H9 (cell line): ENCODE results near the gene GPR160. TPM values are rescaled to one million over a fixed set of nuclear protein-coding genes. Genes with fewer than 3 reads are reported as not detected.

Experiments used
- DNase-seq: peaks from one replicate; pipeline ENCODE4 v3.0.0-alpha.2; 2017
- H2AFZ ChIP-seq: one replicate; pipeline ENCODE4 v1.6.1; 2013; ENCODE audit warnings: mild to moderate bottlenecking, low read length, control low read depth, moderate library complexity
- H2AK5ac ChIP-seq: 2 replicates; pipeline ENCODE4 v1.6.1; 2013; ENCODE audit warnings: low read length, control low read depth, mixed read lengths; ENCODE audit not compliant: insufficient read length
- H2BK120ac ChIP-seq: one replicate; pipeline ENCODE4 v1.6.1; 2013; ENCODE audit warnings: low read depth, mild to moderate bottlenecking, low read length, control low read depth, inconsistent platforms; ENCODE audit not compliant: poor library complexity, severe bottlenecking
- H2BK12ac ChIP-seq: 2 replicates; pipeline ENCODE4 v1.6.1; 2013; ENCODE audit warnings: low read length, control low read depth, mixed read lengths, low read depth; ENCODE audit not compliant: insufficient read length
- H2BK15ac ChIP-seq: 2 replicates; pipeline ENCODE4 v1.6.1; 2013; ENCODE audit warnings: low read depth, low read length, control low read depth
- H2BK20ac ChIP-seq: one replicate; pipeline ENCODE4 v1.6.1; 2013; ENCODE audit warnings: low read depth, mild to moderate bottlenecking, low read length, control low read depth, inconsistent platforms; ENCODE audit not compliant: poor library complexity, severe bottlenecking
- H2BK5ac ChIP-seq: 2 replicates; pipeline ENCODE4 v1.6.1; 2013; ENCODE audit warnings: low read length, control low read depth, mixed read lengths; ENCODE audit not compliant: insufficient read length
- H3K14ac ChIP-seq: 2 replicates; pipeline ENCODE4 v1.6.1; 2013; ENCODE audit warnings: low read length, control low read depth; ENCODE audit not compliant: insufficient read depth
- H3K18ac ChIP-seq: 2 replicates; pipeline ENCODE4 v1.6.1; 2013; ENCODE audit warnings: low read depth, mild to moderate bottlenecking, mixed read lengths, low read length, control low read depth; ENCODE audit not compliant: insufficient read length
- H3K23ac ChIP-seq: 2 replicates; pipeline ENCODE4 v1.6.1; 2013; ENCODE audit warnings: low read length, control low read depth, mixed read lengths, low read depth; ENCODE audit not compliant: insufficient read length
- H3K23me2 ChIP-seq: 2 replicates; pipeline ENCODE4 v1.6.1; 2013; ENCODE audit warnings: low read depth, mild to moderate bottlenecking, mixed read lengths, low read length, control low read depth; ENCODE audit not compliant: insufficient read length, poor library complexity, severe bottlenecking
- H3K27ac ChIP-seq: 2 replicates; pipeline ENCODE4 v1.5.1; 2013; ENCODE audit warnings: low read length, control low read depth, mixed read lengths, low read depth; ENCODE audit not compliant: insufficient read length
- H3K27me3 ChIP-seq: 2 replicates; pipeline ENCODE4 v1.6.1; 2013; ENCODE audit warnings: low read length, control low read depth, inconsistent platforms; ENCODE audit not compliant: insufficient read depth
- H3K4ac ChIP-seq: 2 replicates; pipeline ENCODE4 v1.6.1; 2013; ENCODE audit warnings: low read depth, mild to moderate bottlenecking, control low read depth, inconsistent platforms, low read length, moderate library complexity
- H3K4me1 ChIP-seq: 2 replicates; pipeline ENCODE4 v1.6.1; 2013; ENCODE audit warnings: low read length, control low read depth, inconsistent platforms; ENCODE audit not compliant: insufficient read depth
- H3K4me2 ChIP-seq: 2 replicates; pipeline ENCODE4 v1.6.1; 2013; ENCODE audit warnings: low read length, control low read depth, mixed read lengths; ENCODE audit not compliant: insufficient read length, insufficient read depth
- H3K56ac ChIP-seq: 2 replicates; pipeline ENCODE4 v1.6.1; 2013; ENCODE audit warnings: low read depth, mild to moderate bottlenecking, mixed read lengths, low read length, control low read depth; ENCODE audit not compliant: insufficient read length
- H3K79me1 ChIP-seq: 2 replicates; pipeline ENCODE4 v1.6.1; 2013; ENCODE audit warnings: low read depth, mild to moderate bottlenecking, moderate library complexity, low read length, control low read depth, inconsistent platforms; ENCODE audit not compliant: insufficient read depth, poor library complexity, severe bottlenecking
- H3K79me2 ChIP-seq: 2 replicates; pipeline ENCODE4 v1.6.1; 2013; ENCODE audit warnings: low read length, control low read depth, inconsistent platforms; ENCODE audit not compliant: insufficient read depth
- H3K9ac ChIP-seq: 2 replicates; pipeline ENCODE4 v1.6.1; 2013; ENCODE audit warnings: low read length, control low read depth, mixed read lengths; ENCODE audit not compliant: insufficient read length; ENCODE audit errors: extremely low read depth
- H3K9me3 ChIP-seq: one replicate; pipeline ENCODE4 v1.6.1; 2013; ENCODE audit warnings: low read depth, low read length, inconsistent platforms; ENCODE audit not compliant: control insufficient read depth
- H3T11ph ChIP-seq: one replicate; pipeline ENCODE4 v1.6.1; 2013; ENCODE audit warnings: mild to moderate bottlenecking, low read length, control low read depth, inconsistent platforms
- H4K20me1 ChIP-seq: one replicate; pipeline ENCODE4 v1.6.1; 2013; ENCODE audit not compliant: control insufficient read depth, insufficient read length, insufficient read depth
- H4K5ac ChIP-seq: 2 replicates; pipeline ENCODE4 v1.6.1; 2013; ENCODE audit warnings: low read depth, mild to moderate bottlenecking, mixed read lengths, low read length, control low read depth; ENCODE audit not compliant: insufficient read length
- H4K8ac ChIP-seq: replicated peaks from 2 replicates; pipeline ENCODE4 v1.6.1; 2013; ENCODE audit warnings: low read length, control low read depth, mixed read lengths, low read depth; ENCODE audit not compliant: insufficient read length
- H4K91ac ChIP-seq: 2 replicates; pipeline ENCODE4 v1.6.1; 2013; ENCODE audit warnings: low read depth, mild to moderate bottlenecking, moderate library complexity, mixed read lengths, low read length, control low read depth; ENCODE audit not compliant: insufficient read length
- H3K27ac Mint-ChIP-seq, 3 experiments: 2 replicates in 2 of 3; 3 replicates in 1 of 3; pipeline ENCODE4 v1.8.0; 2020 to 2021; ENCODE audit warnings: mixed read lengths in 3 of 3, mild to moderate bottlenecking in 1 of 3, moderate library complexity in 1 of 3
- H3K27me3 Mint-ChIP-seq: 2 replicates; pipeline ENCODE4 v1.8.0; 2021; ENCODE audit warnings: low read depth, mild to moderate bottlenecking, moderate library complexity, mixed read lengths
- H3K36me3 Mint-ChIP-seq, 3 experiments: 2 replicates in 2 of 3; 3 replicates in 1 of 3; pipeline ENCODE4 v1.8.0; 2020 to 2021; ENCODE audit warnings: low read depth in 3 of 3, mixed read lengths in 3 of 3; ENCODE audit not compliant: insufficient read depth in 1 of 3
- H3K4me1 Mint-ChIP-seq, 2 experiments: 2 replicates each; pipeline ENCODE4 v1.8.0; 2020; ENCODE audit warnings: mixed read lengths in 2 of 2
- H3K4me3 Mint-ChIP-seq, 2 experiments: 2 replicates in 1 of 2; 3 replicates in 1 of 2; pipeline ENCODE4 v1.8.0; 2020 to 2021; ENCODE audit warnings: mild to moderate bottlenecking in 2 of 2, mixed read lengths in 2 of 2, moderate library complexity in 1 of 2
- H3K9me3 Mint-ChIP-seq, 2 experiments: 2 replicates in 1 of 2; 3 replicates in 1 of 2; pipeline ENCODE4 v1.8.0; 2020; ENCODE audit warnings: mild to moderate bottlenecking in 2 of 2, mixed read lengths in 2 of 2, moderate library complexity in 1 of 2
- WGBS: extraction: QIAGEN DNeasy Blood & Tissue Kit; methylation state at CpG from one replicate; pipeline ENCODE4 v1.1.7; 2013; ENCODE audit warnings: missing lambda C conversion rate, low lambda C conversion rate, mixed read lengths; ENCODE audit not compliant: insufficient read length; ENCODE audit errors: extremely low coverage; 5-methylcytosine and 5-hydroxymethylcytosine counted together
- total RNA-seq: library from RNA; stranded (reverse); gene quantifications from 2 replicates; pipeline ENCODE4 v1.2.1, GENCODE V29; 2021
- TF ChIP-seq, protein P1 (sequence below): fragments of 200-600 bp; sonication (generic); conservative IDR thresholded peaks from 3 replicates; pipeline ENCODE4 v1.8.0; 2021; ENCODE audit warnings: antibody characterized with exemption, mild to moderate bottlenecking

Gene GPR160
- total RNA-seq, 1 experiment from 2014 or later = 14.1 TPM

DNA sequence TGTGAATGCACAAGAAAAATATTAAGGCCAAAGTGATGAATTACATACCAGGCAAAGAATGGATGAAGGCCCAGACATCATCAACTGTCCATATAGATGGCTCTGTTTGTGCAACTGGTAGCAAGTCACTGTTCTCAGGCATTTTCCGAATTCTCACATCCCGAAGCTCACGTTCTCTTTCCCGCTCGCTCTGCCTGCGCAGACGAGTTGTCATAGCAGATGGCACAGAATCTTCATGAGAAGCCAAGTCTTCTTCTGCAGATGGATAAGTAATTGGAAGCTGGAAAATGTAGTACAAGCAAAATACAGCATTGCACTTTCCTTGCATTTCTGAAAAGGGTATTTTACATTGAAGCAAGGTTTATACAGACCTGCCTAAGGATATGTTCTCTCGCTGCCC, 64.6 kb downstream of the GPR160 start:
- Histone ChIP-seq H2AK5ac (no peak overlapping the region), H2AFZ (no peak overlapping the region), H4K8ac (no peak overlapping the region), H3K79me2 (no peaks in the 10 kb centered on the region), H4K5ac (no peak overlapping the region), H2BK15ac (no peak overlapping the region), H3K79me1 (no peaks in the 10 kb centered on the region), H3K14ac (no peak overlapping the region), H3K27ac (no peak overlapping the region), H4K20me1 (no peaks in the 10 kb centered on the region), H2BK12ac (no peak overlapping the region), H3K18ac (no peak overlapping the region), H3K9me3 (no peaks in the 10 kb centered on the region), H3K9ac (no peak overlapping the region), H3K56ac (no peak overlapping the region), H3K4me2 (no peak overlapping the region), H3K4me1 (no peaks in the 10 kb centered on the region), H2BK5ac (no peak overlapping the region), H3K23me2 (no peaks in the 10 kb centered on the region), H4K91ac (no peak overlapping the region), H2BK20ac (no peak overlapping the region), H3T11ph (no peak overlapping the region), H2BK120ac (no peak overlapping the region), H3K4ac (no peak overlapping the region), H3K23ac (no peak overlapping the region), H3K27me3 (no peaks in the 10 kb centered on the region)
- Mint-ChIP-seq H3K36me3 (peaks cover 7 to 46% (median 26%) of the 10 kb centered on the region in 3 experiments; a peak in 5 of 7 replicates), H3K4me3 (no peak overlapping the region), H3K9me3 (no peaks in the 10 kb centered on the region), H3K27ac (no peak overlapping the region), H3K4me1 (no peaks in the 10 kb centered on the region), H3K27me3 (no peaks in the 10 kb centered on the region)
- no CpG with 5 or more reads among the region's 8 CpGs for WGBS
- TF ChIP-seq, protein P1, sequence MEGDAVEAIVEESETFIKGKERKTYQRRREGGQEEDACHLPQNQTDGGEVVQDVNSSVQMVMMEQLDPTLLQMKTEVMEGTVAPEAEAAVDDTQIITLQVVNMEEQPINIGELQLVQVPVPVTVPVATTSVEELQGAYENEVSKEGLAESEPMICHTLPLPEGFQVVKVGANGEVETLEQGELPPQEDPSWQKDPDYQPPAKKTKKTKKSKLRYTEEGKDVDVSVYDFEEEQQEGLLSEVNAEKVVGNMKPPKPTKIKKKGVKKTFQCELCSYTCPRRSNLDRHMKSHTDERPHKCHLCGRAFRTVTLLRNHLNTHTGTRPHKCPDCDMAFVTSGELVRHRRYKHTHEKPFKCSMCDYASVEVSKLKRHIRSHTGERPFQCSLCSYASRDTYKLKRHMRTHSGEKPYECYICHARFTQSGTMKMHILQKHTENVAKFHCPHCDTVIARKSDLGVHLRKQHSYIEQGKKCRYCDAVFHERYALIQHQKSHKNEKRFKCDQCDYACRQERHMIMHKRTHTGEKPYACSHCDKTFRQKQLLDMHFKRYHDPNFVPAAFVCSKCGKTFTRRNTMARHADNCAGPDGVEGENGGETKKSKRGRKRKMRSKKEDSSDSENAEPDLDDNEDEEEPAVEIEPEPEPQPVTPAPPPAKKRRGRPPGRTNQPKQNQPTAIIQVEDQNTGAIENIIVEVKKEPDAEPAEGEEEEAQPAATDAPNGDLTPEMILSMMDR = no peak
- DNase-seq = no peak
